Measurements from ENCODE around the gene EIF4G3.

Gene EIF4G3

GRCh38 chr1:20787840-20788795, 388.6 kb downstream of the EIF4G3 start:
- no peak for DNase-seq

- peak in 1 of 2 experiments; percentile 16 for DNase-seq
Observed at GRCh38 chr1:20787029-20787839, 389.5 kb downstream of the EIF4G3 start, which contains the start of gene HP1BP3. TSS of gene HP1BP3 (minus strand) at chr1:20787307. CDS start at chr1:20780440, 6,867 bp downstream.

GRCh38 chr1:20786253-20787028, 390.3 kb downstream of the EIF4G3 start:
- DNase-seq: peak; percentile 20 to 71

GRCh38 chr1:20785907-20786252, 390.8 kb downstream of the EIF4G3 start:
- no peak for DNase-seq

- DNase-seq: no peak
Observed at GRCh38 chr1:20775700-20776099, 401.0 kb downstream of the EIF4G3 start.

- DNase-seq: no peak
Observed at GRCh38 chr1:20771780-20772179, 404.9 kb downstream of the EIF4G3 start.

GRCh38 chr1:20770314-20771087, 406.2 kb downstream of the EIF4G3 start:
- DNase-seq: no peak

- DNase-seq: no peak
Observed at GRCh38 chr1:20767271-20767670, 409.4 kb downstream of the EIF4G3 start.

- DNase-seq: no peak
Observed at GRCh38 chr1:20763417-20763816, 413.3 kb downstream of the EIF4G3 start.

- DNase-seq: no peak
Observed at GRCh38 chr1:20760322-20760721, 416.4 kb downstream of the EIF4G3 start.

Measured in cerebellar nuclear complex (tissue), 1 donor.